Right lobe of liver (tissue), 4 donors: ENCODE measurements around the gene SMARCC1.

ENCODE experiments used
- CTCF ChIP-seq, 4 donors: fragments of 200-600 bp in 3 of 4; fragments of 450-650 bp in 1 of 4; IDR thresholded peaks; one replicate each; pipeline versions ENCODE4 v1.5.1 to v1.8.0; 2016 to 2022; ENCODE audit warnings: antibody characterized with exemption in 4 of 4, mild to moderate bottlenecking in 2 of 4
- POLR2A ChIP-seq: fragments of 450-650 bp; IDR thresholded peaks from one replicate; pipeline ENCODE4 v1.6.1; 2017; ENCODE audit warnings: antibody characterized with exemption, mild to moderate bottlenecking
- donor health status: DM: no; HTN: no; CAD: no.
- donor health status: DM: no; HTN: no; CAD: no.
- donor health status: DM: no; HTN: yes; CAD: no.

- TF ChIP-seq CTCF (IDR thresholded peaks at IDR 0.05) (no peak), POLR2A (no peak)
These were observed 89.5 kb downstream of the SMARCC1 start for GRCh38 chr3:47692158-47692557.
